A549 treated with Mapracorat at 1 μM for 4 hours (cell line): ENCODE data around the gene GLRX3. TPM values are rescaled to one million over a fixed set of nuclear protein-coding genes. Genes with fewer than 3 reads are reported as not detected.

Experiments
- total RNA-seq: library from RNA; stranded (reverse); fragments of 200-300 nt; extraction: Qiagen RNA extraction; gene quantifications from 5 replicates; pipeline ENCODE4 v1.2.3, GENCODE V29; 2022

Gene GLRX3
- 205 to 218 TPM (median 212 TPM) in 5 replicates for total RNA-seq

DNA sequence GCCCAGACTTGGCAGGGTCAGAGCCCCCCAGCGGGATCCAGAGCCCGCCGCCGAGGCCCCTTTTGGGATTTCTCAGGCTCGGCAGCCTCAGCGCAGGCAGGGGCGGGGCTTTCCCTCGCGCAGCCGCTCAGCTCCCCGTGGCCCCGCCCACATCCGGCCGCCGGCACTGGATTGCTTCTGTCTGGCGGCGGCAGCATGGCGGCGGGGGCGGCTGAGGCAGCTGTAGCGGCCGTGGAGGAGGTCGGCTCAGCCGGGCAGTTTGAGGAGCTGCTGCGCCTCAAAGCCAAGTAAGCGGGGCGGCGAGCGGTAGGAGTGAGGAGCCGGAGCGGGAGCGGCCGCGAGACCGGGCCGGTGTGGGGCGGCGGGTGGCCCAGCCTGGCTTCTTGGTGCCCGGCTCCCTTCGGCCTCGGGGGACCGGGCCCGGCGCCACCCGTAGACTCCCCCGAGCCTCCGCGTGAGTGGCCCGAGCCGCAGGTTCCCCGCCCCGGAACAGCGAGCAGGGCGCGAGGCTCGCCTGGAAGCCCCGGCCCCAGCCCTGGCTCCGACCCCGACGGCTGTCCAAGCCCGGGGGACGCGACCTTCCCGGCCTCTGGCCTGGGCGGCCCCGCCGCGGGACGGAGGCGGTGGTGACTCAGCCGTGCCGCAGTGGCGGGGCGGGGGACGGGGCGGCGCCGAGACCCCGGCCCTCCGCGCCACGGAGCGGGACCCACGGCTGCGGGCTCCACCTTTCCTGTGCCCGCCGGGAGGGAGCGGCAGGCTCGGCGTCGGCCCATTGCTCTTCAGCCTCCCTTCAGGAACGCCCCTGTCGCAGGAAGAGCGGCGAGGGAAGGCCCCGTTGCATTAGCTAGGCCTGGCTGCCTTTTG lies at the start of gene GLRX3:
TSS of gene GLRX3 (plus strand) at position 166 of the 864 bp plus-strand sequence. CDS start at position 196, 30 bp downstream.

DNA sequence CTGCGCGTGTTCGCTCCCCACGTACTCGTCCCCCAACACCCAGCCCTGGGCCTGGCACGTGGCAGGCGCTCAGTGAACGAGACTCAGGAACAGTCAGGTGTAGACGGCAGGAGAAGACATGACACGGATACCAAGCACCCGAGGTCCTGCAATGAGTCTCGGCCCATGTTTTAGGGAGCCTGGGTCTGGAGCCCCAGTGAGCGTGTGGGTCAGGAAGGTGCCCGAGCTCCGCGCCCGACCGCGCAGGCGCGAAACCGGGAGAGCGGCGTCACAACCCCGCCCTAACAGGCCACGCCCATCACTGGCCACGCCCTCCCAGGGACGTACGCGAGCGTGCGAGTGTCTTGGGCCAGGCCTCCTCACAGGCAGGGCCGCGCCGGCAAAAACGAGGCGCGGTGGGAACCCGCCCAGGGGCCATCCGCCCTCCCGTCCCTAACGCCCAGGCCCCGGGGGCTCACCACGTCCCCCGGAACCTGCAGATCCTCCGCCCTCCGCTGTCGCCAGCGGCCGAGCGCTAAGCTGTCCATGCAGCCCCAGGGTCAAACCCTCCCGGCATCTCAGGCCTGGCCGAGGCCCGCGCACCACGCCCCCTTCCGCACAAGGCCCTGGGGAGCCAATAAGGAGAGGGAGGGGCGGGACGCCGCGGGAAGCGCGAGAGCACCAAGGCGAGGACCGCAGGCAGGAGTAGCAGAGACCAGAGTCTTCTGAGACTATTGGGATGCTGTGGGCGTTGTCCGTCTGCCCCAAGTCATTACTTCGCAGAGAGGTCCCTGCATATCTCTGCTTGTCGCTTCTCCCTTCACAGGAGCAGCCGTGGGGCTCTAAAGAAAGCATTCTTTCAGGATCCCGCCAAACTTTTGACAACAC lies 25.7 kb upstream of the GLRX3 start, which contains the start of gene C10orf143:
TSS of gene C10orf143 (minus strand) at position 585 of the 867 bp plus-strand sequence. CDS start at position 527, 58 bp downstream.

Other genes starting within 250 kb of the GLRX3 start
- 0.07 to 0.19 TPM (median 0.12 TPM) in 5 replicates for gene EBF3, start 172.1 kb upstream of the GLRX3 start, total RNA-seq
- gene C10orf143, start 25.6 kb upstream of the GLRX3 start, total RNA-seq = 0.66 to 1.00 TPM (median 0.81 TPM) in 5 replicates